ENCODE measurements around the gene MEIOSIN.
A peak's percentile ranks its signal among the peaks of the same experiment; 100 is the strongest.

MEIOSIN gene

GRCh38 chr19:45752639-45753038, 19.4 kb downstream of the MEIOSIN start:
- no peaks in the 10 kb centered on the region for H3K9me3 ChIP-seq (ENCODE audit: insufficient read depth, low read length)
- no peak overlapping the region for H3K4me3 ChIP-seq (ENCODE audit: low read length)
- H3K79me2 ChIP-seq (ENCODE audit: low read length), result no peaks in the 10 kb centered on the region
- H3K4me1 ChIP-seq (ENCODE audit: low read length), result no peaks in the 10 kb centered on the region
- H3K27me3 ChIP-seq (ENCODE audit: low read depth, low read length), result no peaks in the 10 kb centered on the region
- H3K9ac ChIP-seq (ENCODE audit: low read length), result no peak overlapping the region
- no peak overlapping the region for H3K4me2 ChIP-seq (ENCODE audit: low read length)
- H4K20me1 ChIP-seq (ENCODE audit: insufficient read depth, low read length), result no peaks in the 10 kb centered on the region
- TF ChIP-seq EZH2phosphoT487 (IDR thresholded peaks at IDR 0.05; ENCODE audit: low read depth), result no peak
- TF ChIP-seq CTCF (IDR thresholded peaks at IDR 0.05; ENCODE audit: low read depth, low read length), result no peak
- H2AFZ ChIP-seq (ENCODE audit: low read depth, low read length), result no peak overlapping the region
- no peaks in the 10 kb centered on the region for H3K36me3 ChIP-seq (replicated peaks; ENCODE audit: low read depth, low read length)
- no peak overlapping the region for H3K27ac ChIP-seq (ENCODE audit: low read length)

DNA sequence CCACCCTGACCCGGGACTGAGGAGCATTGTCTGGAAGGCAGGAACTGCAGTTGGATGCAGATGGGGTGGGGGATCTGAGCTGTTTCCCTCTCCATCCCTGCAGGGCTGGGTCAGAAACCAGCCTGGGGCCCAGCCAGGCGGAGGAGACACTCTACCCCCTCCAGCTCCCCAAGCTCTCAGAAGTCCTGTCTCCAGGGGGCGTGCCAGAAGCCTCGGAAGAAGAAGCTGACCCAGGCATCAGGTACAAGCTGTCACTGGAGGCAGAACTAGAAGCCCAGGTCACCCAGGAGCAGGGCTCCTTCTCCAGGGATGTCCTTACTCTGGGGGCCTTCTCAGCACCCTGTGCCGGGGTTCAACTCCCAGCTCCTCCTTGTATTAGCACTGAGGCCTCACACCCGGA, 20.3 kb downstream of the MEIOSIN start:
- no peaks in the 10 kb centered on the region for H3K9me3 ChIP-seq (ENCODE audit: insufficient read depth, low read length)
- no peaks in the 10 kb centered on the region for H3K27me3 ChIP-seq (ENCODE audit: low read depth, low read length)
- no peaks in the 10 kb centered on the region for H3K4me1 ChIP-seq (ENCODE audit: low read length)
- no peaks in the 10 kb centered on the region for H3K79me2 ChIP-seq (ENCODE audit: low read length)
- H3K36me3 ChIP-seq (replicated peaks; ENCODE audit: low read depth, low read length), result no peaks in the 10 kb centered on the region
- no peaks in the 10 kb centered on the region for H4K20me1 ChIP-seq (ENCODE audit: insufficient read depth, low read length)
- no peak overlapping the region for H3K9ac ChIP-seq (ENCODE audit: low read length)
- H3K4me3 ChIP-seq (ENCODE audit: low read length), result no peak overlapping the region
- TF ChIP-seq CTCF (IDR thresholded peaks at IDR 0.05; ENCODE audit: low read depth, low read length) (peak; percentile 20; the same call in 1 of the 2 replicates), EZH2phosphoT487 (IDR thresholded peaks at IDR 0.05; ENCODE audit: low read depth) (no peak)
- no peak overlapping the region for H3K27ac ChIP-seq (ENCODE audit: low read length)
- H3K4me2 ChIP-seq (ENCODE audit: low read length), result no peak overlapping the region
- peak overlapping the region; percentile 52; the same call in 1 of the 2 replicates for H2AFZ ChIP-seq (ENCODE audit: low read depth, low read length)

- Histone ChIP-seq H4K20me1 (ENCODE audit: insufficient read depth, low read length) (no peaks in the 10 kb centered on the region), H3K9me3 (ENCODE audit: insufficient read depth, low read length) (no peaks in the 10 kb centered on the region), H3K4me1 (ENCODE audit: low read length) (no peaks in the 10 kb centered on the region), H3K36me3 (replicated peaks; ENCODE audit: low read depth, low read length) (no peaks in the 10 kb centered on the region), H3K79me2 (ENCODE audit: low read length) (no peaks in the 10 kb centered on the region), H2AFZ (ENCODE audit: low read depth, low read length) (no peak overlapping the region), H3K9ac (ENCODE audit: low read length) (no peak overlapping the region), H3K4me3 (ENCODE audit: low read length) (no peak overlapping the region), H3K27me3 (ENCODE audit: low read depth, low read length) (no peaks in the 10 kb centered on the region), H3K4me2 (ENCODE audit: low read length) (no peak overlapping the region), H3K27ac (ENCODE audit: low read length) (no peak overlapping the region)
- TF ChIP-seq EZH2phosphoT487 (IDR thresholded peaks at IDR 0.05; ENCODE audit: low read depth) (no peak), CTCF (IDR thresholded peaks at IDR 0.05; ENCODE audit: low read depth, low read length) (no peak)
These were observed 21.1 kb downstream of the MEIOSIN start for GRCh38 chr19:45754323-45754722.

DNA sequence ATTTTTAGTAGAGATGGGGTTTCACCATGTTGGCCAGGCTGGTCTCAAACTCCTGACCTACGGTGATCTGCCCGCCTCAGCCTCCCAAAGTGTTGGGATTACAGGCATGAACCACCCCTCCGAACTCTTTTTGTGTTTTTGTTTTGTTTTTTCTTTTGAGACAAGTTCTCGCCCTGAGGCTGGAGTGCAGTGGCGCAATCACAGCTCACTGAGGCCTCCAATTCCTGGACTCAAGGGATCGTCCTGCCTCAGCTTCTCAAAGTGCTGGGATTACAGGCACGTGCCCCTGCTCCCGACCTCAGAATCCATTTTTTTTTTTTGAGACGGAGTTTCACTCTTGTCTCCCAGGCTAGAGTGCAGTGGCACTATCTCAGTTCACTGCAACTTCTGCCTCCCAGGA, 24.5 kb downstream of the MEIOSIN start:
- H3K4me3 ChIP-seq (ENCODE audit: low read length), result no peak overlapping the region
- H2AFZ ChIP-seq (ENCODE audit: low read depth, low read length), result no peak overlapping the region
- TF ChIP-seq CTCF (IDR thresholded peaks at IDR 0.05; ENCODE audit: low read depth, low read length), result no peak
- TF ChIP-seq EZH2phosphoT487 (IDR thresholded peaks at IDR 0.05; ENCODE audit: low read depth), result no peak
- H3K27me3 ChIP-seq (ENCODE audit: low read depth, low read length), result no peaks in the 10 kb centered on the region
- no peak overlapping the region for H3K27ac ChIP-seq (ENCODE audit: low read length)
- H3K79me2 ChIP-seq (ENCODE audit: low read length), result no peaks in the 10 kb centered on the region
- no peak overlapping the region for H3K4me2 ChIP-seq (ENCODE audit: low read length)
- no peaks in the 10 kb centered on the region for H3K36me3 ChIP-seq (replicated peaks; ENCODE audit: low read depth, low read length)
- H3K9ac ChIP-seq (ENCODE audit: low read length), result no peak overlapping the region
- H3K9me3 ChIP-seq (ENCODE audit: insufficient read depth, low read length), result no peaks in the 10 kb centered on the region
- H4K20me1 ChIP-seq (ENCODE audit: insufficient read depth, low read length), result no peaks in the 10 kb centered on the region
- no peaks in the 10 kb centered on the region for H3K4me1 ChIP-seq (ENCODE audit: low read length)
